ENCODE data around the gene SIAH1. TPM values are rescaled to one million over a fixed set of nuclear protein-coding genes. Genes with fewer than 3 reads are reported as not detected.
A peak's percentile ranks its signal among the peaks of the same experiment; 100 is the strongest.
"Not testable (repeated sequence)": the region's sequence is repeated elsewhere in the genome, so short reads cannot be mapped to it uniquely, and the experiment has no call there.

The SIAH1 gene
- total and polyA plus RNA-seq, 8 donors: 18.9 to 60.3 (median 54.6) TPM

DNA sequence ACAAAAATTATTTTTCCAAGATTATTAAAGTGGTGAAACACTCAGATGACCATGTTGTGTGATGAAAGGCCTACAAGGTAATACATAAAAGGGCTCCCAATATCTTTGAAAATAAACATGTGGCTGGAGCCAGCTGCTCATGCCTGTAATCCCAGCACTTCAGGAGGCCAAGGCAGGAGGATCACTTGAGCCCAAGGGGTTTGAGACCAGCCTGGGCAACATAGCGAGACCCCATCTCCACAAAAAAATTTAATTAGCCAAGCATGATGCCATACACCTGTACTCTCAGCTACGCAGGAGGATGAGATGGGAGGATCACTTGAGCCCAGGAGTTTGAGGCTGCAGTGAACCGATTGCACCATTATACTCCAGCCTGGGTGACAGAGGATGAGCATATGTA is 26.8 kb downstream of the SIAH1 start:
- TF ChIP-seq, protein P1, sequence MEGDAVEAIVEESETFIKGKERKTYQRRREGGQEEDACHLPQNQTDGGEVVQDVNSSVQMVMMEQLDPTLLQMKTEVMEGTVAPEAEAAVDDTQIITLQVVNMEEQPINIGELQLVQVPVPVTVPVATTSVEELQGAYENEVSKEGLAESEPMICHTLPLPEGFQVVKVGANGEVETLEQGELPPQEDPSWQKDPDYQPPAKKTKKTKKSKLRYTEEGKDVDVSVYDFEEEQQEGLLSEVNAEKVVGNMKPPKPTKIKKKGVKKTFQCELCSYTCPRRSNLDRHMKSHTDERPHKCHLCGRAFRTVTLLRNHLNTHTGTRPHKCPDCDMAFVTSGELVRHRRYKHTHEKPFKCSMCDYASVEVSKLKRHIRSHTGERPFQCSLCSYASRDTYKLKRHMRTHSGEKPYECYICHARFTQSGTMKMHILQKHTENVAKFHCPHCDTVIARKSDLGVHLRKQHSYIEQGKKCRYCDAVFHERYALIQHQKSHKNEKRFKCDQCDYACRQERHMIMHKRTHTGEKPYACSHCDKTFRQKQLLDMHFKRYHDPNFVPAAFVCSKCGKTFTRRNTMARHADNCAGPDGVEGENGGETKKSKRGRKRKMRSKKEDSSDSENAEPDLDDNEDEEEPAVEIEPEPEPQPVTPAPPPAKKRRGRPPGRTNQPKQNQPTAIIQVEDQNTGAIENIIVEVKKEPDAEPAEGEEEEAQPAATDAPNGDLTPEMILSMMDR (IDR thresholded peaks at IDR 0.05): no peak
- Histone ChIP-seq H3K9me3 (no peaks in the 10 kb centered on the region), H3K4me3 (no peak overlapping the region), H3K4me1 (peaks cover 0 to 11% of the 10 kb centered on the region in 2 donors), H3K36me3 (peaks cover 0 to 20% of the 10 kb centered on the region in 2 donors), H3K27me3 (no peaks in the 10 kb centered on the region), H3K27ac (no peak overlapping the region)
- intact Hi-C loops (cut with DNase I): loop anchor here in 1 of 2 donors (5.0 kb wide), 1 partner anchor 184 kb away; no protein-coding TSS in a partner anchor
- no peak for ATAC-seq
- no peak for DNase-seq

DNA sequence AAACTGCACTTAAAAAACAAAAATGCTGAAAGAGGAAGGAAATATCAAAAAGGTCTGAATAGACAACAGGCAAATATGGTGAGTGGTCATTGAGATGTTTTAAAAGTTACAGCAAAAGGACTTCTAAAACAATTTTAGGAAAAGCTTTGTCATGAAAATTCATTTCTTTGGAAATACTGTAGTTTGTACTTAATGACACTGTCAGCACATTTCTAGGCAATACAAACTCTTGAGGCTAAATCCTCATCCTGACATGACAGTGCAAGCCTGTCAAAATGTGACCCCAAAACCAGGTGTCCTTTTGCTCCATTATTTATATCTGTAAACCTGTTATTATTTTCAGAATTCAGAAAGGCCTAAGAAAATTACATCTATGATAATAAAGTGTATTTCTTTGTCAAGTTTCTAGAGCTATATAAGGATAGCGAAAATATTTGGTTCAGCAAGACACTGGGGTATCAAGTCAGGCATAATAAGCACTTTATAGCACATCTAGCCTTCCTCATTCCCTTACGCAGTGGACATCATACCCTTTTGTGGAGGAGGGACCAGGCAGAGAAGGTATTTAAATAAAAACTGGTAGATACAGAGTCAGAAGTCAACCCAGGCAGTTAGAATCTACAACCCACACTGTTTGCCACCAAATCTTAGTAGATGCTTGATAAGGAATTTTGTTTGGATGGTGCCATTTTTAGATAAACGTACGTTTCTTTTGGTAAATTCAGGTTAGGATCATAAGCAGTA is 28.4 kb downstream of the SIAH1 start:
- H3K27me3 ChIP-seq: no peaks in the 10 kb centered on the region
- intact Hi-C loops (cut with DNase I): loop anchor here in 1 of 2 donors (5.0 kb wide), 1 partner anchor 185 kb away; no protein-coding TSS in a partner anchor
- H3K4me1 ChIP-seq: peaks cover 0 to 12% of the 10 kb centered on the region in 2 donors
- TF ChIP-seq, protein P1 (IDR thresholded peaks at IDR 0.05): no peak
- DNase-seq: no peak
- no peak overlapping the region for H3K27ac ChIP-seq
- no peak for ATAC-seq
- H3K9me3 ChIP-seq: no peaks in the 10 kb centered on the region
- no peak overlapping the region for H3K4me3 ChIP-seq
- peaks cover 0 to 25% of the 10 kb centered on the region in 2 donors for H3K36me3 ChIP-seq

DNA sequence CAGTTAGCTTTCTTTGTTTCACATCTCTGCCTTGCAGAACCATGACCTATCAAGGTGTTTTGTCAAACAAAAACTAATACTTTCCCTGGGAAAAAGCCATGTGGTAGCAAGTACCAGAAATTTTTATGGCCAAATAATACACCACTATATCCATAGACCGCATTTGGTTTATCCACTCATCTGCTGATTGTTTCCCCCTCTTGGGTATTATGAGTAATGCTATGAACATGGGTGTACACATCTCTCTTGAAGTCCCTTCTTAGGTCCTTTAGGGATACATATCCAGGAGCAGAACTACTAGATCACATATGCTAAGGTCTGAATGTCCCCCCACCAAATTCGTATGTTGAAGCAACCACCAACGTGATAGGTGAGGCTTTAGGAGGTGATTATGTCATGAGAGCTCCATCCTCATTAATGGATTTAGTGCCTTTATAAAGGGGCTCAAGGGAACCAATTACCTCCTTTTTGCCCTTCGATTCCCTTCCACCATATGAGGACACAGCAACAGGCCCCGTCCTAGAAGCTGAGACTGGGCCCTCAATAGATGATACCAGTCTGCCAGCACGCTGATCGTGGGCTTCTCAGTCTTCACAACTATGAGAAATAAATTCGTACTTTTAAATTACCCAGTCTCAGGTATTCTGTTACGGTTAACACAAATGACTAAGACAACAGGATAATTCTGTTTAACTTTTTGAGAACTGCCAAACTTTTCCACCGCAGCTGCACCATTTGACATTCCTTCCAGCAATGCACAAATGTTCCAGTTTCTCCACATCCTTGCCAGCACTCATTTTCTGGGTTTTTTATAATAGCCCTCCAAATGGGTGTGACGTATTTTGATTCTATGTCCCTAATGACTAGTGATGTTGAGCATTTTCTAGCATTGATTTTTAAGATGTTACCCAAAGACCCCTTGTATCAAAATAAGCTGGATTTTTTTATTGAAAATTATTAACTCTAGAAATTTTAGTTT is 30.0 kb downstream of the SIAH1 start:
- no peak for ATAC-seq
- Histone ChIP-seq H3K27ac (no peak overlapping the region), H3K4me1 (peaks cover 0 to 12% of the 10 kb centered on the region in 2 donors), H3K27me3 (no peaks in the 10 kb centered on the region), H3K36me3 (peaks cover 0 to 35% of the 10 kb centered on the region in 2 donors), H3K9me3 (no peaks in the 10 kb centered on the region), H3K4me3 (no peak overlapping the region)
- TF ChIP-seq, protein P1 (IDR thresholded peaks at IDR 0.05): no peak
- intact Hi-C loops (cut with DNase I): loop anchor here in 1 of 2 donors (5.0 kb wide), 1 partner anchor 187 kb away; no protein-coding TSS in a partner anchor
- no peak for DNase-seq

DNA sequence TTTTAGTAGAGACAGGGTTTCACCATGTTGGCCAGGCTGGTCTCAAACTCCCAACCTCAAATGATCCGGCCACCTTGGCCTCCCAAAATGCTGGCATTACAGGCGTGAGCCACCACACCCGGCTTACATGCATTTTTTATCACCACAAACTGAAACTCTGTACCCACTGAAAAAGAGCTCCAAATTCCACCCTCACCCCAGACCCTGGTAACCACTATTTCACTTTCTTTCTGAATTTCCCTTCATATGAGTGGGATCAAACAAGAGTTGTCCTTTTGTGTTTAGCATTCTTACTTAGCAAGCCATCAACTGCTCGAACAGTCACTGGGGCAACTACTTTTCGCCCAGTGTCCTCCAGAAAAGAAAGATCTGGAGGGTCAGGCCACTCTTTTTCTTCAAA is 30.8 kb downstream of the SIAH1 start:
- H3K4me3 ChIP-seq; H3K9me3 ChIP-seq; H3K27me3 ChIP-seq; DNase-seq; intact Hi-C loops (cut with DNase I); H3K27ac ChIP-seq; ATAC-seq: not testable (repeated sequence)
- H3K4me1 ChIP-seq: peaks cover 0 to 12% of the 10 kb centered on the region in 2 donors
- peaks cover 0 to 43% of the 10 kb centered on the region in 2 donors for H3K36me3 ChIP-seq

DNA sequence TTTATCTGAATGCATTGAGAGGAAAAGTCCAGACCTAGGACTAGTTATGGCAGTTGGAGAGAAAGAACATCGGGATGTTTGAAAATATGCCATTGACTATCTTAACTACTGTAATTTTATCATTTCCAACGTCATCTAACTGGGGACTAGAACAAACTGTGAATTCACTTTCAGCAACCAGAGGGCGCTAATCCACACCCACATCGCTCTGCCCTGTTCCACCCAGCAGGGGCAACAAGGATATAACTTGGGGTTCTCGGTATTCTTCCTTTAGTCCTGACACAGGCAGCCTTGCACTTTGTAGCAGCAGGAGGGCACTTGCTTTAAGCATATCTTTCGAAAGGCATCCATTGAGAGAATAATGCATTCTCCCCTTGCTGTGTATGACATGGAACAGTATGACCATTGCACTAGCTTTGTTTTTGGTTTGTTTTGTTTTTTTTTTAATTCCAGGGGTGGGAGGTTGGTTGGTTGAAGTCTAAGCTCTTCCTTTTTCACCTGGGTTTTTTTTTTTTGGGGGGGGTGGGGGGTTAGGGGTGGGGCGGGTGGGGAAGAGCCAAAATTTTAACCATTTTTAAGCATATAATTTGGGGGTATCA is 31.5 kb downstream of the SIAH1 start:
- Histone ChIP-seq H3K36me3 (peaks cover 0 to 50% of the 10 kb centered on the region in 2 donors), H3K27ac (no peak overlapping the region), H3K4me3 (no peak overlapping the region), H3K27me3 (no peaks in the 10 kb centered on the region), H3K9me3 (no peaks in the 10 kb centered on the region), H3K4me1 (peaks cover 0 to 12% of the 10 kb centered on the region in 2 donors)
- peak; percentile 97 for ATAC-seq
- intact Hi-C loops (cut with DNase I): no loop called here
- peak in 3 of 4 donors; percentile 49 to 72 (median 54) for DNase-seq
- TF ChIP-seq, protein P1 (IDR thresholded peaks at IDR 0.05): peak; percentile 87 to 92
